ENCODE results near the gene NT5DC2.

Gene NT5DC2

GRCh38 chr3:52533623-52534280 is at the start of gene NT5DC2:
Gene NT5DC2 (minus strand): TSS chr3:52533857. CDS start chr3:52533737, 120 bp downstream.
- DNase-seq, result peak in 1 of 2 experiments; percentile 70

DNA sequence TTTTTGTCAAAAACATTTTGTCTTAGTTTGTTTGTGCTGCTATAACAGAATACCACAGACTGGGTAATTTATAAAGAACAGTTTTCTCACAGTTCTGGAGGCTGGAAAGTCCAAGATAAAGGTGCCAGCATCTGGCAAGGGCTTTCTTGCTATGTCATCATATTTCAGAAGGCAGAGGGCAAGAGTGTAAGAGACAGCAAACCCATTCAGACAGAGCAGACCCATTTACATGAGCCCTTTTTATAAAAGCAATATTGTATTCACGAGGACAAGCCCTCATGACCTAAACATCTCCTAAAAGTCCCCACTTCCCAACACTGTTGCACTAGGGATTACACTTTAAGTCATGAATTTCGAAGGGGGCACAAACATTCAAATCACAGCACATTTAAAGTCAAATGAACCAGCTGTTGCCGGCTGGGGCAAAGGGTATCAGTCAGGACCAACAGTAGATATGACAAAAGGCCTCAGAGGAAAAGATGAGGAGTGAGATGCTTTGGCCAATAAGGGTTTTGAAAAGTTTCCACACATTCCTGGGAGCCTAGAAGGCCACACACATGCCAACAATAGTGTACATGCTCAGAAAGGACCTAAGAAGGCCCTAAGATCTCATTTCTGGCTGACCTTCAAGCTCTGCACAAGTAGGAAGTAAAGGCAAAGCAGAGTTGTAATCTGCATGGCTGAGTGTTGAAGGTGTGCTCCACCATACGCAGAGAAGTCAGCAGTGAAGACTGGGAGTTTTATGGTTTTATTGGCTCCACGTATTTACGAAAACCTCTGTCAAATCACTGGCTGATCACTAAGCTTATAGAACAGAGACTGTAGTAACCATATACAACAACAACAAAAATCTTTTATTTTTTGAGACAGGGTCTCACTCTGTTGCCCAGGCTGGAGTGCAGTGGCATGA is 40.7 kb upstream of the NT5DC2 start:
- no peak for DNase-seq

DNA sequence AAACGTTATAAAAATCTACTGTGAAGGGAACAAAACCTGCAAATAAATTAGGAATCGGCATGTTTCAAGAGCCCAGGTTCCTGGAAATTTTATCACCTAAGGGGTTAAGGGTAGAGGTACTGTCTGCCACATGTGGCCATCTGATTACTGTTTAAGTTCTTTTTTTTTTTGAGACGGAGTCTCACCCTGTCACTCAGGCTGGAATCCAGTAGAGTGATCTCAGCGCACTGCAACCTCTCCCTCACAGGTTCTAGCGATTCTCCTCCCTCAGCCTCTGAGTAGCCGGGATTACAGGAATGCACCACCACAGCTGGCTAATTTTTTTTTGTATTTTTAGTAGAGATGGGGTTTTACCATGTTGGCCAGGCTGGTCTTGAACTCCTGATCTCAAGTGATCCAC is 38.6 kb upstream of the NT5DC2 start:
- DNase-seq, result no peak

- DNase-seq, result no peak
Measured at GRCh38 chr3:52570076-52570475, 36.4 kb upstream of the NT5DC2 start.

DNA sequence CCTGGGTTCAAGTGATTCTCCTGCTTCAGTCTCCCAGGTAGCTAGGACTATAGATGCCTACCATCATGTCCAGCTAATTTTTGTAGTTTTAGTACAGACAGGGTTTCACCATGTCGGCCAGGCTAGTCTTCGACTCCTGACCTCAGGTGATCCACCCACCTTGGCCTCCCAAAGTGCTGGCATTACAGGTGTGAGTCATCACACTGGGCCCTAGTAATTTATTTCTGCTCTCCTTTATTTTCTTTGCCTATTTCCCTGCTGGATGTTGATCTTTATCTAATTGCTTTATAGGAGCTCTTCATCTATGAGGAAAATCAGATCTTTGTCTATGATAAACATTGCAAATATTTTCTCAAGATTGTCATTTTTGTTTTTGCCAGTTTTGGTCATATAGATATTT is 34.4 kb upstream of the NT5DC2 start:
- no peak for DNase-seq

GRCh38 chr3:52563984-52564383 is 30.3 kb upstream of the NT5DC2 start:
- no peak for DNase-seq

GRCh38 chr3:52561028-52561747 is 27.5 kb upstream of the NT5DC2 start:
- DNase-seq, result no peak

DNA sequence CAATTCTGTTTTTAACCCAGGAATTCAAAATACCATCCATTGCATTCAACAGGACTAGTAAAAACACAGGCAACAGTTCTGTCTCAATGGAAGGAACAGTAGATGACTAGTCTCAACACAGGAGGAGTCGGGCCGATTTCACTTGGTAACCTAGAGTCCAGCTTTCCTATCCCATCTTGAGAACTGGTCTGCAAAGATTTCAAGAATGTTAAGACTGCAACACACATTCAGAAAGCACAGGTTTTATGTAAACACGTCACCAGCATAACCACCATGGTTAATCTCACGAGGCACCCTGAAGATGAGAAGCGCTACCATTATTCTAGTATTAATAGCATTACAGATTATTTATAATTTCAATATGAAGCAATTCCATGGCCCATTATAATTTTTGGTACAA is 24.8 kb upstream of the NT5DC2 start:
- no peak for DNase-seq

GRCh38 chr3:52557011-52557960 is 23.6 kb upstream of the NT5DC2 start:
- no peak for DNase-seq

DNA sequence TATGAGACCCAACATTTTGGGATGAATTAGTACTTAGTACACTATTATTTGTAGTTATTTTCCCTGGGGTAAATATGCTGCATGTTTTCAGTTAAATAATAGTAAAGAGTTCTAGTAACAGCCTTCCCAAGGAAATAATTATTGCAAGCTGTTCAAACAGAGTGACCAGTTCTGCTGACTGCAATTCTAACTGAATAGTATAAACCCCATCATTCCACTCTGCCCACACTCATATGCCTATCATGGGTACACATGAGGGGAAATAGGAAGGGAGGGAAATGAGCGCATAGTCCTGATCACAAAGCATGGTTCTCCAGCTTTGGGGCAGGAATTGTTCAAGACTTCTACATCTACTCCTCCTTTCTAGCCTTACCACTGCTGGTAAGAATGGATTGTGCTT is 21.4 kb upstream of the NT5DC2 start:
- DNase-seq, result no peak

- no peak for DNase-seq
Measured at GRCh38 chr3:52554026-52554755, 20.5 kb upstream of the NT5DC2 start.

- no peak for DNase-seq
Measured at GRCh38 chr3:52552089-52552488, 18.4 kb upstream of the NT5DC2 start.

GRCh38 chr3:52551118-52551517 is 17.5 kb upstream of the NT5DC2 start:
- no peak for DNase-seq

- no peak for DNase-seq
Measured at GRCh38 chr3:52547143-52547542, 13.5 kb upstream of the NT5DC2 start.

GRCh38 chr3:52546111-52546901 is 12.6 kb upstream of the NT5DC2 start:
- DNase-seq, result no peak

DNA sequence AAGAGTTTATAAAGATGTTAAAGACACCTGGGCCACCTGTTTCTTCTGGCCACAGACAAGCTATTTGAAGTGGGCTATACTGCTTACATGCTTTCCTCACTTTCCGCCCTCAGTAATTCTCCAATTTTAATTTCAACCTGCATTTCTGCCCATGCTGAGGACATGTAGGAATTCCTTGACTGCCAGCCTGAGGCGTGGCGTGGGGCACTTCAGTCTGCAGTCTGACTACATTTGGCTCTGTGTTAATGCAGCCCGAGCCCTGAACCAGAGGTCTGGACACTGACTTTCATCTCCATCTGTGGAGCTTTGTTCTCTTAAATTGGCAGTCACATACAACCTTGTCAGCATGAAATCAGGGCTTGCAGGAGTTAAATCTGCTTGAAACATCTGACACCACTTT is 11.3 kb upstream of the NT5DC2 start:
- no peak for DNase-seq

GRCh38 chr3:52541050-52541449 is 7.4 kb upstream of the NT5DC2 start:
- DNase-seq, result no peak

- no peak for DNase-seq
Measured at GRCh38 chr3:52539010-52539653, 5.5 kb upstream of the NT5DC2 start.

GRCh38 chr3:52537726-52538421 is 4.2 kb upstream of the NT5DC2 start:
- DNase-seq, result no peak

GRCh38 chr3:52537165-52537620 is 3.5 kb upstream of the NT5DC2 start:
- DNase-seq, result no peak

Measured in NCI-H446 (cell line).